GM23248 (cell line): ENCODE results near the gene CHAF1A.

ENCODE experiments used
- EZH2 ChIP-seq: fragments of 200-600 bp; sonication (generic); IDR thresholded peaks from 2 replicates; pipeline ENCODE4 v1.6.1; 2018; ENCODE audit warnings: antibody characterized with exemption, mild to moderate bottlenecking; ENCODE audit not compliant: insufficient read depth, poor library complexity, severe bottlenecking
- EZH2phosphoT487 ChIP-seq: fragments of 200-600 bp; sonication (generic); IDR thresholded peaks from 2 replicates; pipeline ENCODE4 v1.6.1; 2018; ENCODE audit warnings: antibody characterized with exemption, moderate library complexity, mild to moderate bottlenecking, low read depth; ENCODE audit not compliant: insufficient read depth

DNA sequence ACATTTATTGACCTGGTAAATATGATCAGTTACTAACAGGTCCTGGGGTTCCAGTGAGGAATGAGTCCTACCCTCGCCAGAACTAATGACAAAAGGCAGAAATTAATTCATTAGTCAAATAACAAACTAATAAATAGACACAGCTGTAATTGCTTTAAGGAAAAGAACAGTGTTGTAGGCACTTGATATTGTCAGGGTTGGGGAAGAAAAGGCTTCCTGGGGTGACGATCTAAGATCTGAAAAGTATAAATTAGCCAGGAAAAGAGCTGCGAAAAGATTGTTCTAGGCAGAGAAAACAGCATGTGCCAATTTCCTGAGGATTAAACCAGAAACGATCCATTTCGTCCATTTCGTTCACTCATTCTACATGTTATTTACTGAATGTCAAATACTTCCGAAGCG is 670 bp upstream of the CHAF1A start:
- TF ChIP-seq EZH2: no peak
- TF ChIP-seq EZH2phosphoT487: no peak
